LHCN-M2 (cell line): ENCODE measurements around the gene MYO3B. TPM values are rescaled to one million over a fixed set of nuclear protein-coding genes. Genes with fewer than 3 reads are reported as not detected.
"Not testable (repeated sequence)": the region's sequence is repeated elsewhere in the genome, so short reads cannot be mapped to it uniquely, and the experiment has no call there.

ENCODE experiments used
- DNase-seq: peaks from one replicate; pipeline ENCODE4 v3.0.0-alpha.2; 2012; ENCODE audit warnings: low read depth
- total RNA-seq: library from RNA; depleted of rRNA; stranded (reverse); fragments of >200 nt; gene quantifications from 2 replicates; pipeline ENCODE4 v1.2.3, GENCODE V29; 2014

Gene MYO3B
- total RNA-seq, 1 experiment from 2014 or later, result 0.06 TPM

DNA sequence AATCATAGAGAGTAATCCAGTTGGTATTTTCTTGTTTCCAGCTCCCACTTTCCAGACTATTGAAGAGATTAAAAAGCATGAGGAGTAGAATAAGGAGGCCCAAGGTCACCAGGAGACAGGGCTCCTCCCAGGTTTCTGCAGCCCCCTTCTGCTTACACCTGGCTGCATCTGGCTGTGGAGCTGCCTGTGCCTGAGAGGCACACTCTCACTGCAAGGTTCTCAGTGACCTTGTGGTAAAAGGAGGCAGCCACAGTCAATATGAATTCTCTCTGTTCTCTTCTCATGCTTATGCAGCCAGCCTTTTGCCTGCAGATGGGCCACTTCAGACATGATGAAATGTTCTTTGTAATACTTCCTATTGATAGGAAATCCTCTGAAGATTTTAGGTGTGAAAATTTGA, 233.7 kb downstream of the MYO3B start:
- DNase-seq, result no peak

DNA sequence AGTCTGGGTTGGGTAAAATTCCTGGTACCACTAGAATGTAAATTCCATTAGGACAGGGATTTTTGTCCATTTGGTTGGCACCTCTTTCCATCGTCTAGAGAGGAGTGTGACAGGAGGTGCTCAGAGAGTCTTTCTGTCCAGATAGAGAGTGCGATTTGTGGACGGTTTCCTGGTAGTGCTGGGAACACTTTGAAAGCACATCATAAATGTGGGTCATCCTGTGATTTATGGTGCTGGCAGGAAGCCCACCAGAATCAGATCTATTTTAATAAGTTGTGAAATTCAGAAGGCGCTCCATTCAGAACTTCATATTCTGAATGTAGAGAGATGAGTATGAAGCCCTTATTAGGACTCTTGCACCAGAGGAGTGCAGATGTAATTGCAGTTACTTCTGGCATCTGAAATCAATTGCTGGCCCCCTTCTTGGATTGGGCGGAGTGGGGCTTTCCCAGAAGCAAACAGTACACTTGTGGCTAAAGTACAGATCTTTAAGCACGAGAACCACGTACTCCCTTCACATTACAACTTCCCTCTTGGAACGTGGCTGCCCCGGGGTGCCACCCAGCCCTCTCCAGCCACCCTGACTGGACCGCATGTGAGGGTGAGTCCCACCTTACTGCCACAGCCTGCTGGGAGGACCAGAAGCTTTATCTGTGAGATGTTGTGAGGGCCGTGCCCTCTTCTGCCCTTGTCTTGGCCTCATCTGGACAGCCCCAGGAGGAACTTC, 243.2 kb downstream of the MYO3B start:
- no peak for DNase-seq

DNA sequence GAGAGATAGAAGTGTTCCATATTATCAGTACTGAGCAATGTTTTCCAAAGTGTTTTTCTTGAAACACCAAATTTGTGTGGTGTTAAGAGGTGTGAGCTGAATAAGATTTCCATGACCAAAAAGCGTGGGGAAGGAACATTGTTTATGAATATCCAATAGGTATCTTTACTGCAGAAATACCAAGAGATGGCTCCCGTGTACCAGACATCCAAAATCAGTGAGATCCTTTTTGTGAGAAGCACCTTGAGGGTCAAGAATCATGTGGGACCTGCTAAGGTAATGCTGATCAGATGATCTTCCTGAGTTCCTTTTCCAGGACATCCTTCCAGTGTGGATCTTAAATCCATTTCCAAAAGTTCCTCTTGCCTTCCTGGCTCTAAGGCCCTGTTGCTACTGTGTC, 246.0 kb downstream of the MYO3B start:
- DNase-seq, result no peak

DNA sequence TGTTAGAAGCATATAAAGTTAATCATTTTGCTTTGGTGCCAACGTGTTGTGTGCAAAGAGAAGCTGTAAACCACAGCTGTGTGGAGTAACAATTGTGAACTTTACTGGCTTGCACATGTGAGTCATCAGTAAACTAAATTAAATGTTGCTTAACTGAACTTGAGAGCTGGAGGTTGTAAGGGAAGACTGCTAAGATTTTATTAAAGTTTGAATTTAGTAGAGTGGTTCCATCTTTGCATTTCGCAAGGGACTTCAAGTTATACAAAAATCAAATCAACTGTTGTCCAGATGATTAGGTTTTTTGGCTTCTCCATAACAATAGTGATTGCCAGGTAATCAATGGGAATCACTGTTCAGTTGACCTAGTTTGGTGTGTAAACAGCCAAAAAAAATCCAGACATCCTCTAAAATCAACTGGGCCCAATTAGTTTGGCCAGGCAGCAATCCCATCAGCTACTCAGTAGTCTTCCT, 247.4 kb downstream of the MYO3B start:
- peak; percentile 52 for DNase-seq

DNA sequence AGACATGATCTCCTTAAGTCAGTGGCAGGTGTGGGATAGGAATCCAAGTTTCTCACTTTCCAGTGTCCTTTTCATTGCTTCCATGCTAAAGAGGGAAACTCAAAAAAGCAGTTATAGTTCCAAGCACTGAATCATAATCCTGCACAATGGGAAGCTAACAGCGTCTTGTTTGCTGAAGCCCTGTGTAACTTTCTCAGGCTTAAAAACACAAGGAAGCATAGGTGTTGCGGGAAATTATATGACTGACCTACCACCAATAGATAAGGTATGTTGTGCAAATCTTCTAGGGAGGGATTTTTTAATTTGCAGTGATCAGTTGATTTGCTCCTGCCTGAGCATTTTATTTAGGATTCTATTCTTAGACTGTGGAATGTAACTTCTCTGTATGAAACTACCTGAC, 250.9 kb downstream of the MYO3B start:
- no peak for DNase-seq

DNA sequence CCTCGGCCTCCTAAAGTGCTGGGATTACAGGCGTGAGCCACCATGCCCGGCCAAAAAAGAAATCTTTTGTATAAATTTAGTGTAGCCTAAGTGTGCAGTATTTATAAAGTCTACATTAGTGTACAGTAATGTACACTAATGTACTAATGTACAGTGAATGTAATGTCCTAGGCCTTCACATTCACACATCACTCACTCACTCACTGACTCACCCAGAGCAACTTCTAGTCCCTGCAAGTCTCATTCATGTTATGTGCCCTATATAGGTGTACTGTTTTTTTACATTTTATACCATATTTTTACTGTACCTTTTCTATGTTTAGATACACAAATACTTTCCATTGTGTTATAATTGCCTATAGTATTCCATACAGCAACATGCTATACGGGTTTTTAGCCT, 254.9 kb downstream of the MYO3B start:
- DNase-seq, result no peak

DNA sequence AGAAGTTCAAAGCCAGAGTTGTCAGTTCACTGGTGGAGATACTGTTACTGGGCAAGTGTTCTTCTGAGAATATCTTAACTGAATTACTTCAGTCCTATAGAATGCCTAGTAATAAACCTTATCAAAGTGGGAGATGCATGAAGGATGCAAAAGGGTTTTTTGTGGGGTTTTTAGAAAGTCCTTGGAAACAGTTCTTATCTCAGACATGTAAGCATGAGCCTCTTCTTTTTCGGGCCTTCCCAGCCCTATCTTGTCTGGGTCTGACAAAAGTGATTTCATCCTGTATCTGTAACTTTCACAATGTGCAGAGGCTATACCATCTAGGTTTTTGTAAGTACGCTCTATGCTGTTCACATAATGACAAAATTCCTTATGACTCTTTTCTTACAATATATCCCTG, 255.5 kb downstream of the MYO3B start:
- DNase-seq, result no peak

DNA sequence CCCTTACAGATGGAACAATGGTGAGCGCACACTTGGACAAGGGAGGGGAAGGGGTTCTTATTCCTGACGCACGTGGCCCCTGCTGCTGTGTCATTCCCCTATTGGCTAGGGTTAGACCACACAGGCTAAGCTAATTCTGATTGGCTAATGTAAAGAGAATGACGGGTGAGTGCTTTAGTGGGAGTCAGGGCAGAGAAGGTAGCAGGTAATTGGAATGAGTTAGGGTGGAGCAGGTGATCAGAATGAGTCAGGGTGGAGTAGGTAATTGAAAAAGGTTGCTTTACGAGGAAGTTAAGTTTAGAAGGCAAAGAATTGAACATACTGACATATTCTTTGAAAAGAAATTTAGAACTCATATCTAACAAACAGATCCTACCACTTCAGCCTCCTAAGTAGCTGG, 256.4 kb downstream of the MYO3B start:
- not testable (repeated sequence) for DNase-seq

DNA sequence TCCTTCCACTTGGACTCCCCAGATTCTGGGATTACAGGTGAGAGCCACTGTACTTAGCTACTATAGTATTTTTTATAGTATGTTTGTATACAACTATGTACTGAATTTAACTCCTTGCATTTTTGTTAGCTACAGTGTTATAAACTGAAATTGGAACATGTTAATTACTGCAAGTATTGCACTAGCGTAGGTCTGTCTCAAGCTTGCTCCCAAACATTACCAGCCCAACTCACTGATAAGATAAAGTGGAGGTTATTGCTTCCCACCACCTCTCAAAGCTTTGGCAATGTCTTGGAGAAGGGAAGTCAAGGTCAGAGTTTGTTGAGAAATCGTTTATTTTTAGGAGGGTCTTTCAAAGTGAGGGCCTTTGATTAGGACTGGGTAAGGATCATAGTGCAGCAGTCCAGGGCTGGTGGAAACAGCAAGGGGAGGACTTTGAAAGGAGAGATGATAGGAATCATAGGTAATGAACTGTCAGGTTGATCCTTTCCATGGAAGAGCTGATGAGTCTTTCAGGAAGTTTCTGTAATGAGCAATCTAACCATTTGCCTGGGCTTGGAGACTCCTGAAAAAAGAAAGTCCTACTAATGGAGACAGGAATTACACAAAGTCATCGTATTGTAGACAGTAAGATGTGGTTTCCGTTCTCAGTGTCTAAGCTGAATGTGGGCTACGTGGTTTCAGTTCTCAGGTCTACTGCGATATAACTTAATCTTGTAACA, 257.1 kb downstream of the MYO3B start:
- DNase-seq, result no peak

DNA sequence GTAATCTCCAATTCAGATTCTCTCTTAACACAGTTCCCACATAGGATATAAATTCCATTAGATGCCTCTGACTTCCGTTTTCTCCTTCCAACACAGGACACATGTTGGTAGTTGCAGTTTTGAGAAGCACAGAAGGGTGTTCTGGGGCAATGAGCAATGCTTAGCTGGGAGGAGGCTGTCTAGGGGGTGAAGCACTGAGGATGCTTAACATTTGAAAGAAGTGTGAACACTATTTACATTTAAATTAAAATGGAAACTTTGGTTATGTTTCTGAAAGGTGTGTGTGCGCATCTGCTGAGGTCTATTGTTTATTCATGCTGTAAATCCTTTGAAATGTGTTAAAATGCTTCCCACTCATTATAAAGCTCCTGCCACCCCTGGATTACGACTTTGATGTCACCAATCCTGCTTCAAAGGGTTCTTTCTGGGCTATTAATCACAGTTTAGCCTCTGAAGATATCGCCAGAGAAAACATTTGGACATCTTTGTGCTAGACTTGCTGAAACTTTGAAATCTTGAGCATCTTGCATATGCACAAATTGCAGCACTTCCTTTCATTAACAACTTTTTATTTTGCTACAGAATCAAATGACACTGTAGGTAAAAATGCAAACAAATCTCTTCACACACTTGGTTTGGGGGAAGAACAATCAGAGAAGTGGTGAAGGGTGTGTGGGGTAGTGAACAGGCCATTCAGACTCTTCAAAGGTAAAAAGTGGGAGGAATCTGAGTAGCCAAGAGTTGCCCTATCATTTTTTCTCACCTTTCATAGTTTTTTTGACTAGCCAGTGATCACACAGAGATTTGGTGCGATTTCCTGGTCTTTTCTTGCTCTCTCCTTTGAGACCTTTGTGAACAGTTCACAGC, 258.4 kb downstream of the MYO3B start:
- DNase-seq, result no peak

DNA sequence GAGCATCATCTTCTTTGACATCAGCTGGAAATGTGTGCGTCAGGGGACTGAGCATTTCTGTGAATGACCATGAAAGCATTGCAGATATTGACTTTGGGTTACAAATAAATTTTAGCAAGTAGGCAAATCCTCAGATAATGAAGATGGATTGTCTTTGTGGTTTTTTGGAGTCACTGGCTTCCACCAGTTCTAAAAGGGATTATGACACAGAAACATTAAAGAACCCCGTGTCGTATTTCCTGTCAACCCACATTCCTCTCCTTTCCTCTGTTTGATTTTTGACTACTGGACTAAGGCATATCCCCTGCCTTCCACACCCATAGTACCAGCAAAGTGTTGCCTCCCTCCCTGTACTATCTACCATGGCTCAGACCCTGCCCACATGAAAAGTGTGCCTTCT, 268.1 kb downstream of the MYO3B start:
- no peak for DNase-seq

DNA sequence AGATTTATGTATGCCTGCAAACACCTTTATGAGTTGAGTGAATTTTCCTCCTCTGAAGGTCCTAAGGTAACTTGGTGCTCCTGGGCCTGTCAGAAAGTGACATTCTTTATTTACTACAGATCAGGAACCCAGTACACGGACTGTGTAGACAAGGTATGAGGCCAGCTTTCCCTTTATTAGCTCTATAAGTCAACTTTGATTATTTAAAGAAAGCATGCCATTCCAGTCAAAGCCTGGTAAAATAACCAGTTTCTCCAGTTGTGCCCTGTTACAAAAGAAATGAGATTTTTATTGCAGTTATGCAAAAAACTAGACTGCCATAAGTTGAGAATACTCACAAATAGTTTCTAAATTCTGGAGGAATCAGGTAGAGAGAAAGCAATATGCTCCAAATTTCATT, 271.1 kb downstream of the MYO3B start:
- no peak for DNase-seq

DNA sequence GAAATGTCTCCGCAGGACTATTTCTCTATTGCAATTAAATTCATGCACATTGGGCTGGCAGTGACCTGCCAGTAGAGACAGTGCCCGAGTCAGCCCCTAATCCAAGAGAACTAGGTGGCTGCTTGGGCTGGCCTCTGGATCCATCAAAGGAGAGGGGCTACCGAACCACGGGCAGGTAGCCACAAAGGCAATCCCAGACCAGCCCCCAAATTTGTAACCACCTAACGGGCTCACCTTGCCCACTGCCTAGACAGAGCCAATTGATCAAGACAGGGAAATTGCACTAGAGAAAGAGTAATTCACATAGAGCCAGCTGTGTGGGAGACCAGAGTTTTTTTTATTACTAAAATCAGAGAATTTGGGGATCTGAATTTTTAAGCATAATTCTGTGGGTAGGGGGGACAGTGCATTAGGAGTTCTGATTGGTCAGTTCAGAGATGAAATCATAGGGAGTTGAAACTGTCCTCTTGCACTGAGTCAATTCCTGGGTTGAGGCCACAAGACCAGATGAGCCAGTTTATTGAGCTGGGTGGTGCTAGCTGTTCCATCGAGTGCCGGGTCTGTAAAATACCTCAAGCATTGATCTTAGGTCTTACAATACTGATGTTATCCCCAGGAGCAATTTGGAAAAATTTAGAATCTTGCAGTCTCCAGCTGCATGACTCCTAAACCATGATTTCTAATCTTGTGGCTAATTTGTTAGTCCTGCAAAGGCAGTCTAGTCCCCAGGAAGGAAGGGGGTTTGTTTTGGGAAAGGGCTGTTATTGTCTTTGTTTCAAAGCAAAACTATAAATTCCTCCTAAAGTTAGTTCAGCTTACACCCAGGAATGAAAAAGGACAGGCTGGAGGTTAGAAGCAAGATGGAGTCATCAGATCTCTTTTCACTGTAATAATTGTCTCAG, 276.8 kb downstream of the MYO3B start:
- no peak for DNase-seq

DNA sequence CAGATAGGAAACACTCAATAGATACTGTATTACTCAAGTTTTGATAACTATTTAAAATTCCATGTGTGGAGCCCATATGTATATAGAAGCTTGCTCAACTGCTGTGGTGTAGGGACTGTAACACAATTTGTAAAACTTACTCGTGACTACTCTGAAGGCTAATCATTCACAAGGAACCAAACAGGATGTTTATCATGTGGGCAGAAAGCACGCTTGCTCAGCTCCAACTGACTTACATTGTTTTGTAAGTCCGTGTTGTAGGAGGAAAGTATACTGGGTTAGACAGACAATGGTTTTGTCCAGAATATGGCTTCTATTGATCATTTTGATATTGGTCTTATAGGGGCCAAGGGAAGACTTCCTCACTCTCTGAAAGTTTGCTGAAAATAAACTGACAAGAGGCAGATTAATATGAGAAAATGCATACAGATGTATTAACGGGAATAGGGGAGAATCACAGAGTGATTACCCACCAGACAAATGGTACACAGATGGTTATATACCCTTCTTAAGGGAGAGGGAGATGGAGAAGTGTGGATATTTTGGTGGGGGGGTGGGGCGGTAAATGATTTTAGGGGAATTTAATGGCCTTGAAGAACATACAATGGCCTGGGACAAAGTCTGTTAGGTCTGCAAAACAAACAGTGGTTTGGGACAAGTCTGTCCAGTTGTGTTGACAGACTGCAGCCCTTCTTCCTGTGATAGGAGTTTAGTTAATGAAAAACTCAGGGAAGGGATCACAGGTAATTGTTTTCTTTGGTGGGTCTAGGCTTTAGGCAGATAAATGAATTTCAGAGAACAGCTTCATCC, 277.9 kb downstream of the MYO3B start:
- no peak for DNase-seq

DNA sequence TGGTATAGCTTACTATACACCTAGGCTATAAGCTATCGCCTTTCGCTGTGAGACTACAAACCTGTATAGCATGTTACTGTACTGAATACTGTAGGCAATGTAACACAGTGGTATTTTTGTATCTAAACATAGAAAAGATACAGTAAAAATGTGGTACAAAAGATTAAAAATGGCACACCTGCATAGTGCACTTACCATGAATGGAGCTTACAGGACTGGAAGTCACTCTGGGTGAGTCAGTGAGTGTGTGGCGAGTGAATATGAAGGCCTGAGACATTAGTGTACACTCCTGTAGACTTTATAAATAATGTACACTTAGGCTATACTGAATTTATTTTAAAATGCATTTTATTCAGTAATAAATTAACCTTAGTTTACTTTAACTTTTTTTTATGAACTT, 279.0 kb downstream of the MYO3B start:
- DNase-seq, result no peak

DNA sequence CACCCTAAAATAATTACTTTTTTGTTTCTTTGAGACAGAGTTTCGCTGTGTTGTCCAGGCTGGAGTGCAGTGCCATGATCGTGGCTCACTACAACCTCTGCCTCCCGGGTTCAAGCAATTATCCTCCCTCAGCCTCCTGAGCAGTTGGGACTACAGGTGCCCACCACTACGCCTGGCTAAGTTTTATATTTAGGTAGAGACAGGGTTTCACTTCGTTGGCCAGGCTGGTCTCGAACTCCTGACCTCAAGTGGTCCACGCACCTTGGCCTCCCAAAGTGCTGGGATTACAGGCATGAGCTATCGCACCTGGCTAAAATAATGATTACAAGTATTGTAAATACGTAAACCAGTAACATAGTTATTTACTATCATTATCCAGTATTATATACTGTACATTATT, 279.8 kb downstream of the MYO3B start:
- DNase-seq, result no peak

DNA sequence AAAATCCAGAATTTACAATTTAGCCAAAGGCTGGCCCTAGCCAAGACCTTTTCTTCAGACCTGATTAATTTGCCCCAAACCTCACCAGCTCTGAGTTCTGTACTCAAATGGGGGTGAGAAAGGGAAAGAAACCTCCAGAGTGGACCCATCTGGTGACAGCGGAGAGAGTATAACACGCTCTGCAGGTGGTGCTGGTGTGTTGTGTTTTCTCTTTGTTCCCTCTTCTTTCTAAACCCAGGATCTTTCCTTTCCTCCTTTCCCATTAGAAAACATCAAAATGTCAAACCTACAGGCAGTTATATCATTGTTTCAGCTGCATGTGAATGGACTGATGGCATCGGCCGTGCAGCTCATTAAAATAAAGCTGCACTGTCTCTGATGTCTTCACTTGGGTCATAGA, 283.9 kb downstream of the MYO3B start:
- no peak for DNase-seq

DNA sequence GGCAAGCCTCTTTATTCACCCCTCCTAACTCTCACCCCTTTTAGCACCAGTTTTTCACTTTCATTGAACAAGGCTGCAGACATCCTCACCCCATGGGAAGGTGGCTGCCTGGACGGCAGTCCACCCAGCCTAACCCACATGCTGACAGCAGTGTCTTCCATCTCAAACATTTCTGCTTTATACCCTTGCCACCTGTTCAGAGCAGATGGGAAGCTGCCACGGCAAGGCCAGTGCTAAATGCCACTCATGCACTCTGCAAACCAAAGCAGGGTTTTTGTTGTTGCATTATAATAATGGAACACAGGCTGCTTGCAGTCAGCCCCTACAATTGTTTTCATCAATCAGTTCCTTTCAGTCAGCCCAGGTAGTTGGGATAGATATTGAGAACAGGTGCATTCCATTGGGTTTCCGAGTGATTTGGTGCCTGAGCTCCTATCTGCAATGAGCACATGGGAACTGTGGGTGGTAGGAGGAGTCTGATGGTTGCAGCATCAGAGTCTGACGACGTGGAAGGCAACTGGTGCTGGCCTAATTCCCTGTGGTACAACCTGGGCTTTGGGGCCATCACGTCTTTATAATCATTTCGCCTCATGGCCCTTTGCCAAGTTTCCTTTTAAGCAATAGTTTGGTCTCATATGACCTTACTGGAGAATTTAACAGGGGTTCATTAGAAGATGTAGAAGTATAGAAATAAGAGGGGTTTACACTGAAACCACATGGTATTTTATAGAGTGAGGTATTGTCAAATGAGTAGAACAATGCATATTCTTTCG, 284.7 kb downstream of the MYO3B start:
- DNase-seq, result no peak

DNA sequence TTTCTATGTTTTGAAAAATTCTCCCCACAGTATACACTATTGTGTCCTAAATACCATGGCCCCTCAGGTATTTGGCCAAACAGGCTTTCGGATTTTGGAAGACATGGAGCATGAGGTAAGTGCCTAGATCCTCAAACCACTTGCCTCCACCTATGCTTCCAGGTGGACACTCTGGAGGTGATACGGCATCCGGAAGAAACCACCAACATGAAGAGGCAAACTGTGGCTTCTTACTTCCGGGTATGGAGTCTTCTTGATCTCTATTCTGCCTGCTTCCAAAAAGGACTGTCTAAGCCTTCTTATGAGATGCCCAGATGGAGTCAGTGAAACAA, 285.2 kb downstream of the MYO3B start:
- DNase-seq, result no peak

DNA sequence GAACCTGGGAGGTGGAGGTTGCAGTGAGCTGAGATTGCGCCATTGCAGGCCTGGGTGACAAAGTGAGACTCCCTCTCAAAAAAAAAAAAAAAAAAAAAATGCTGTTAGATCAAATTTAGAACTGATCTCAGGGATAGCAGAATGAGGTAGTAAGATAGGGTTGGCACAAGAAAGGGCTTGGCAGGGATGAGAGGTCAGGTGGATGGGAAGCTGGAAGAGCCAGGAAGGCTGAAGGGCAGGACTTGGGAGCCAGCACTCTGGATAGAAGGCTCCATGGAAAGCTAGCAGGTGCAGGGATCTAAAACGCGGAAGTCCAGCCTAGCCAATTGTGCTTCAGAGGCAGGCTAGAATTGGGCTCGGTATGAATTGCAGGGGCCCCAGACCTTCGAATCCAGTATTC, 286.3 kb downstream of the MYO3B start:
- no peak for DNase-seq
